Choroid plexus epithelial cell (primary cell): Measurements from ENCODE around the gene AGR2.

Source experiments
- DNase-seq: peaks from one replicate; pipeline ENCODE4 v3.0.0-alpha.2; 2010; ENCODE audit warnings: low read depth
- H3K4me3 ChIP-seq: 2 replicates; pipeline ENCODE4 v1.5.1; 2011; ENCODE audit warnings: low read depth, mild to moderate bottlenecking, control low read depth, low read length, moderate library complexity
- TF ChIP-seq, protein P1 (sequence below): conservative IDR thresholded peaks from 2 replicates; pipeline ENCODE4 v1.5.1; 2011; ENCODE audit warnings: low read depth, mild to moderate bottlenecking, control low read depth, inconsistent platforms, low read length, moderate library complexity

AGR2 gene

DNA sequence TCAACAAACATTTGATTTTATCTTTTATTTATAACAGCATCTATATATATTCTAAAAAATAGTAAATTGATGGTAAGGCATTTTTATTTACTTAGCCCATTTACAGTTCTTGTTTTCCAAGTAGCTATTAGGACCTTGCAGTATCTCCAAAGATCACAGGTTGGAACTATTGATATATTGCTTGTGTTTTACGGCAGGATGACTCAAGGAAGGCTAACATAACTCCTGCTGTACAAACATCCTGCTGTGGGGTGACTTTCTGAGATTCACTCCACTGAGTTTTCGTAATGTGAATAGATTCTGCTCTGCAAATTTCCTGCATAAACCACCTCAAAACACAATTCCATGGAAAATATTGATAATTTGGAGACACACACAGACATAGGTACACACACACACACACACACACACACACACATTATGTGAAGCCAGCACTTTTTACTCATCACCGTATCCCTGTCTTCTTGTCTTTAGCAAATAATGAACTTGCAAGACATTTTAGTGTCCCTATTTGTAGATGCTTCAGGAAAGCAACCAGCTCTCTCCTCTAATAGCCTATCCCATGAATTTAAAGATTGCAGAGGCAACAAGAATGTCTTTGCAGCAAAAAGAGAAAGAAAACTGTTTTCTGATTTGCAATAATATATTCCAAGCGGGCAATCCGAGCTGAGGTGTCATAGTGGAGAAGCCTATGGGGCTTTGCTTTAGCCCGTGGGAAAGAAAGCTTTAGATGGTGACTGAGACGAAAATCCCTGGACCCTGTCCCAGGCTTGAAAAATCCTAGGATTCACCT, 722 bp downstream of the AGR2 start:
- no peak overlapping the region for H3K4me3 ChIP-seq
- TF ChIP-seq, protein P1, sequence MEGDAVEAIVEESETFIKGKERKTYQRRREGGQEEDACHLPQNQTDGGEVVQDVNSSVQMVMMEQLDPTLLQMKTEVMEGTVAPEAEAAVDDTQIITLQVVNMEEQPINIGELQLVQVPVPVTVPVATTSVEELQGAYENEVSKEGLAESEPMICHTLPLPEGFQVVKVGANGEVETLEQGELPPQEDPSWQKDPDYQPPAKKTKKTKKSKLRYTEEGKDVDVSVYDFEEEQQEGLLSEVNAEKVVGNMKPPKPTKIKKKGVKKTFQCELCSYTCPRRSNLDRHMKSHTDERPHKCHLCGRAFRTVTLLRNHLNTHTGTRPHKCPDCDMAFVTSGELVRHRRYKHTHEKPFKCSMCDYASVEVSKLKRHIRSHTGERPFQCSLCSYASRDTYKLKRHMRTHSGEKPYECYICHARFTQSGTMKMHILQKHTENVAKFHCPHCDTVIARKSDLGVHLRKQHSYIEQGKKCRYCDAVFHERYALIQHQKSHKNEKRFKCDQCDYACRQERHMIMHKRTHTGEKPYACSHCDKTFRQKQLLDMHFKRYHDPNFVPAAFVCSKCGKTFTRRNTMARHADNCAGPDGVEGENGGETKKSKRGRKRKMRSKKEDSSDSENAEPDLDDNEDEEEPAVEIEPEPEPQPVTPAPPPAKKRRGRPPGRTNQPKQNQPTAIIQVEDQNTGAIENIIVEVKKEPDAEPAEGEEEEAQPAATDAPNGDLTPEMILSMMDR: no peak
- DNase-seq: peak; percentile 30

DNA sequence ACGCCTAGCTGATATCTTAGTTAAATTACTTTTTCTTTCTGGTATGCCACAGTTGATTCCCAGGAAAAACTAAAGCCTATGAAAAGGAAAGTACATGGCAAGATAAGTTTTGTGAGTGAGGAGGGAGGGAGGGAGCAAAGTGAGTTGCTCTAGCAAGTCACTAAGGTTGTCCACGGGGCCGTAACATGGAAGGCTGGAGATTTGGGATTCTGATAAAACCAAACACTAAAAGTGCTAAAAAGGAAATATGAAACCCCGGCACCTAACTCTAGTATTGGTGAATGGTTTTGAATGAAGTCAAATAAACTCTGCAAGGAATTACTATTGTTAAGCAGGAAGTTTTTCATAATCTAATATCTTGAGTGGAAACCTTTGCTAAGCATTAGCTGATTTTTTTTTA, 1.7 kb downstream of the AGR2 start:
- no peak overlapping the region for H3K4me3 ChIP-seq
- DNase-seq: no peak
- TF ChIP-seq, protein P1: no peak

- DNase-seq: no peak
- TF ChIP-seq, protein P1: no peak
- no peak overlapping the region for H3K4me3 ChIP-seq
Measured at GRCh38 chr7:16801579-16801978, 3.2 kb downstream of the AGR2 start.

- DNase-seq: peak; percentile 80
- no peak overlapping the region for H3K4me3 ChIP-seq
- TF ChIP-seq, protein P1: peak; percentile 63
Measured at GRCh38 chr7:16801111-16801542, 3.7 kb downstream of the AGR2 start.

DNA sequence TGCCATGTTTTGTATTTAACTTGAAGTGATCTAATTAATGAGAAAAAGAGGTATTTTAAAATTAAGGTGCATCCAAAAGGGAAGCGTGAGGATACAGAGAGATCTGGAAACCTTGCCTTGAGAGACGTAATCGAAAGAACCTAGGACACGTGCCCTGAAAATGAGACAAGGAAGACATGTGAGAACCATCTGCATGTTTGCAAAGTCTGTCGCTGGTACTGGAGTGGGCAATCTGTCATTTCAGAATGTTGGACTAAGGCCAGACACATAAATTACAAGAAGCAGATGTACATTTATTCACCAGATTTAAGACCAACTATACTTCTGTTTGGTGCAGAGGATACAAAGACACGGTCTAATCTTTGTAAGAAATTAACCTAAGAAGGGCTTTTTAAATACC, 9.2 kb downstream of the AGR2 start:
- DNase-seq: no peak
- H3K4me3 ChIP-seq: no peak overlapping the region
- TF ChIP-seq, protein P1: no peak

GRCh38 chr7:16794986-16795385, 9.8 kb downstream of the AGR2 start:
- no peak for DNase-seq
- H3K4me3 ChIP-seq: no peak overlapping the region
- TF ChIP-seq, protein P1: no peak
